HL-60 (cell line): ENCODE data around the gene FAM124A.
"Not testable (repeated sequence)": the region's sequence is repeated elsewhere in the genome, so short reads cannot be mapped to it uniquely, and the experiment has no call there.

Experiments used
- DNase-seq, 2 experiments: peaks; one replicate each; pipeline ENCODE4 v3.0.0-alpha.2; 2010 to 2020; ENCODE audit warnings: low read depth in 1 of 2, low spot score in 1 of 2
- H3K27ac ChIP-seq: fragments of 250-450 bp; sonication (Bioruptor Pico); replicated peaks from 2 replicates; pipeline ENCODE4 v1.5.1; 2020; ENCODE audit warnings: mild to moderate bottlenecking, moderate library complexity
- H3K27me3 ChIP-seq: fragments of 250-450 bp; sonication (Bioruptor Pico); 2 replicates; pipeline ENCODE4 v1.5.1; 2021; ENCODE audit warnings: mild to moderate bottlenecking, moderate library complexity; ENCODE audit not compliant: insufficient read depth, poor library complexity, severe bottlenecking
- H3K4me3 ChIP-seq: replicated peaks from 2 replicates; pipeline ENCODE4 v1.5.1; 2011; ENCODE audit warnings: mild to moderate bottlenecking, control low read depth, low read length; ENCODE audit not compliant: insufficient read depth
- GABPA ChIP-seq: IDR thresholded peaks from 2 replicates; pipeline ENCODE4 v1.6.1; 2012; ENCODE audit warnings: low read depth
- POLR2AphosphoS5 ChIP-seq: IDR thresholded peaks from 2 replicates; pipeline ENCODE4 v1.6.1; 2012; ENCODE audit warnings: low read depth
- SPI1 ChIP-seq: IDR thresholded peaks from 2 replicates; pipeline ENCODE4 v1.6.1; 2012; ENCODE audit warnings: low read depth, mild to moderate bottlenecking, borderline replicate concordance
- TF ChIP-seq, protein P1 (sequence below): IDR thresholded peaks from one replicate; pipeline ENCODE4 v1.5.1; 2011; ENCODE audit warnings: low read length, control low read depth, inconsistent platforms; ENCODE audit not compliant: insufficient read depth
- TF ChIP-seq, protein P2 (sequence below): IDR thresholded peaks from 2 replicates; pipeline ENCODE4 v1.6.1; 2012; ENCODE audit warnings: low read depth; ENCODE audit not compliant: insufficient replicate concordance

FAM124A gene

GRCh38 chr13:51278426-51279130 lies 56.4 kb downstream of the FAM124A start:
- no peak overlapping the region for H3K4me3 ChIP-seq
- no peak for DNase-seq
- H3K27me3 ChIP-seq: peaks cover 2% of the 10 kb centered on the region
- TF ChIP-seq, protein P1, sequence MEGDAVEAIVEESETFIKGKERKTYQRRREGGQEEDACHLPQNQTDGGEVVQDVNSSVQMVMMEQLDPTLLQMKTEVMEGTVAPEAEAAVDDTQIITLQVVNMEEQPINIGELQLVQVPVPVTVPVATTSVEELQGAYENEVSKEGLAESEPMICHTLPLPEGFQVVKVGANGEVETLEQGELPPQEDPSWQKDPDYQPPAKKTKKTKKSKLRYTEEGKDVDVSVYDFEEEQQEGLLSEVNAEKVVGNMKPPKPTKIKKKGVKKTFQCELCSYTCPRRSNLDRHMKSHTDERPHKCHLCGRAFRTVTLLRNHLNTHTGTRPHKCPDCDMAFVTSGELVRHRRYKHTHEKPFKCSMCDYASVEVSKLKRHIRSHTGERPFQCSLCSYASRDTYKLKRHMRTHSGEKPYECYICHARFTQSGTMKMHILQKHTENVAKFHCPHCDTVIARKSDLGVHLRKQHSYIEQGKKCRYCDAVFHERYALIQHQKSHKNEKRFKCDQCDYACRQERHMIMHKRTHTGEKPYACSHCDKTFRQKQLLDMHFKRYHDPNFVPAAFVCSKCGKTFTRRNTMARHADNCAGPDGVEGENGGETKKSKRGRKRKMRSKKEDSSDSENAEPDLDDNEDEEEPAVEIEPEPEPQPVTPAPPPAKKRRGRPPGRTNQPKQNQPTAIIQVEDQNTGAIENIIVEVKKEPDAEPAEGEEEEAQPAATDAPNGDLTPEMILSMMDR: no peak
- TF ChIP-seq GABPA: no peak
- TF ChIP-seq, protein P2, sequence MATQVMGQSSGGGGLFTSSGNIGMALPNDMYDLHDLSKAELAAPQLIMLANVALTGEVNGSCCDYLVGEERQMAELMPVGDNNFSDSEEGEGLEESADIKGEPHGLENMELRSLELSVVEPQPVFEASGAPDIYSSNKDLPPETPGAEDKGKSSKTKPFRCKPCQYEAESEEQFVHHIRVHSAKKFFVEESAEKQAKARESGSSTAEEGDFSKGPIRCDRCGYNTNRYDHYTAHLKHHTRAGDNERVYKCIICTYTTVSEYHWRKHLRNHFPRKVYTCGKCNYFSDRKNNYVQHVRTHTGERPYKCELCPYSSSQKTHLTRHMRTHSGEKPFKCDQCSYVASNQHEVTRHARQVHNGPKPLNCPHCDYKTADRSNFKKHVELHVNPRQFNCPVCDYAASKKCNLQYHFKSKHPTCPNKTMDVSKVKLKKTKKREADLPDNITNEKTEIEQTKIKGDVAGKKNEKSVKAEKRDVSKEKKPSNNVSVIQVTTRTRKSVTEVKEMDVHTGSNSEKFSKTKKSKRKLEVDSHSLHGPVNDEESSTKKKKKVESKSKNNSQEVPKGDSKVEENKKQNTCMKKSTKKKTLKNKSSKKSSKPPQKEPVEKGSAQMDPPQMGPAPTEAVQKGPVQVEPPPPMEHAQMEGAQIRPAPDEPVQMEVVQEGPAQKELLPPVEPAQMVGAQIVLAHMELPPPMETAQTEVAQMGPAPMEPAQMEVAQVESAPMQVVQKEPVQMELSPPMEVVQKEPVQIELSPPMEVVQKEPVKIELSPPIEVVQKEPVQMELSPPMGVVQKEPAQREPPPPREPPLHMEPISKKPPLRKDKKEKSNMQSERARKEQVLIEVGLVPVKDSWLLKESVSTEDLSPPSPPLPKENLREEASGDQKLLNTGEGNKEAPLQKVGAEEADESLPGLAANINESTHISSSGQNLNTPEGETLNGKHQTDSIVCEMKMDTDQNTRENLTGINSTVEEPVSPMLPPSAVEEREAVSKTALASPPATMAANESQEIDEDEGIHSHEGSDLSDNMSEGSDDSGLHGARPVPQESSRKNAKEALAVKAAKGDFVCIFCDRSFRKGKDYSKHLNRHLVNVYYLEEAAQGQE: no peak
- no peak for TF ChIP-seq POLR2AphosphoS5
- TF ChIP-seq SPI1: no peak
- H3K27ac ChIP-seq: no peak overlapping the region

DNA sequence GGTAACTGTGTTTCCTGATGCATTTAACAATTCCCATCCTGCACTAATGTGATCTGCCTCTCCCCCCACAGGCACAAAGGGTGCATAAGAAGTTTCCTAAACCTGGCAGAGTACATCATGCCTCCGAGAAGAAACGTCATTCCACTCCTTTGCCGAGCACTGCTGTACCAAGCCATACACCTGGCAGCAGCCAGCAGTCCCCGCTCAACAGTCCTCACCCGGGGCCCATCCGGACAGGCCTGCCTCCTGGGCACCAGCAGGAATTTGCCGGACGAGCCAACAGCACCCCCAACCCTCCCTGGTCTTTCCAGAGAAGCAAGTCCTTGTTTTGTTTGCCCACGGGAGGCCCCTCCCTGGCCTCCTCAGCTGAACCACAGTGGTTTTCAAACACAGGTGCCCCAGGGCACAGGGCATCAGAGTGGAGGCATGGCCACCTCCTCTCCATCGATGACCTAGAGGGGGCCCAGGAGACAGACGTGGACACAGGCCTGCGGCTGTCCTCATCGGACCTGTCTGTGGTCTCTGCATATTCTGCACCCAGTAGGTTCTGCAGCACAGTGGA lies 58.3 kb downstream of the FAM124A start:
- no peak overlapping the region for H3K27ac ChIP-seq
- TF ChIP-seq, protein P2: no peak
- TF ChIP-seq GABPA (no peak), POLR2AphosphoS5 (no peak), SPI1 (no peak)
- TF ChIP-seq, protein P1: no peak
- peaks cover 2% of the 10 kb centered on the region for H3K27me3 ChIP-seq
- H3K4me3 ChIP-seq: no peak overlapping the region
- no peak for DNase-seq

GRCh38 chr13:51282322-51282721 lies 60.1 kb downstream of the FAM124A start:
- Histone ChIP-seq H3K27ac (no peak overlapping the region), H3K27me3 (no peaks in the 10 kb centered on the region), H3K4me3 (no peak overlapping the region)
- no peak for DNase-seq
- TF ChIP-seq GABPA (no peak), SPI1 (no peak), POLR2AphosphoS5 (no peak)
- TF ChIP-seq, protein P1: no peak
- TF ChIP-seq, protein P2: no peak

DNA sequence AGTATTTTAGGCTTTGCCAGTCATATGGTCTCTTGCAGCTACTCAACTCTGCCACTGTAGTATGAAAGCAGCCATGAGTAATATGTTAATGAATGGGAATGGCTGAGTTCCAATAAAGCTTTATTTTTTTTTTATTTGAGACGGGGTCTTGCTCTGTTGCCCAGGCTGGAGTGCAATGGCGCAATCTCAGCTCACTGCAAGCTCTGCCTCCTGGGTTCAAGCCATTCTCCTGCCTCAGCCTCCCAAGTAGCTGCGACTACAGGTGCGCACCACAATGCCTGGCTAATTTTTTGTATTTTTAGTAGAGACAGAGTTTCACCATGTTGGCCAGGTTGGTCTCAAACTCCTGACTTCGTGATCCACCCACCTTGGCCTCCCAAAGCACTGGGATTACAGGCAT lies 60.7 kb downstream of the FAM124A start:
- not testable (repeated sequence) for H3K4me3 ChIP-seq, H3K27me3 ChIP-seq

More for the DNA sequence above, 60.7 kb downstream of the FAM124A start:
- not testable (repeated sequence) for H3K27ac ChIP-seq, DNase-seq
